HG03565 (cell line): ENCODE measurements around the gene TMEM94.
"Not testable (repeated sequence)": the region's sequence is repeated elsewhere in the genome, so short reads cannot be mapped to it uniquely, and the experiment has no call there.

Source experiments
- ATAC-seq: cut with Tn5 transposase; IDR thresholded peaks from one replicate; pipeline ENCODE4 v1.9.1; 2021; ENCODE audit warnings: mild to moderate bottlenecking, moderate library complexity; ENCODE audit not compliant: unreplicated experiment

TMEM94 gene

DNA sequence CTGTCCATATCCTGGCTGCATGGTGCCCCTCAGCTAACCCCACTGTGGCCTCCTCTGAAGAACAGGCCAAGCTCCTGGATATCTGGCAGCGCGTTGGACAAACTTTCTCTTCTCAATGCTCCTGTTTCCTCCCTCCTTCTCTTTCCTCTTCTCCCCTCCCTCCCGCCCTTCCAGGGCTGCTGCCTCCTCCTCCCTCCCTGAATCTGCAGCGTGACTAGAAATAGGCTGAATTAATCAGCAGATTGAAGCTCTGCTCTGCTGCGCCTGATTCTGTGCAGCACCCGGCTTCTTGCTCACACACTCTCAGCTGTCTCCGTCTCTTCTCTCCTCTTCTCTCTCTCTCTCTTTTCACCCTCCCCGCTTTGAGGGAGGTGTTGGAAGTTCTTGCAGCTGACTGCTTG is 19.8 kb downstream of the TMEM94 start:
- ATAC-seq = no peak

DNA sequence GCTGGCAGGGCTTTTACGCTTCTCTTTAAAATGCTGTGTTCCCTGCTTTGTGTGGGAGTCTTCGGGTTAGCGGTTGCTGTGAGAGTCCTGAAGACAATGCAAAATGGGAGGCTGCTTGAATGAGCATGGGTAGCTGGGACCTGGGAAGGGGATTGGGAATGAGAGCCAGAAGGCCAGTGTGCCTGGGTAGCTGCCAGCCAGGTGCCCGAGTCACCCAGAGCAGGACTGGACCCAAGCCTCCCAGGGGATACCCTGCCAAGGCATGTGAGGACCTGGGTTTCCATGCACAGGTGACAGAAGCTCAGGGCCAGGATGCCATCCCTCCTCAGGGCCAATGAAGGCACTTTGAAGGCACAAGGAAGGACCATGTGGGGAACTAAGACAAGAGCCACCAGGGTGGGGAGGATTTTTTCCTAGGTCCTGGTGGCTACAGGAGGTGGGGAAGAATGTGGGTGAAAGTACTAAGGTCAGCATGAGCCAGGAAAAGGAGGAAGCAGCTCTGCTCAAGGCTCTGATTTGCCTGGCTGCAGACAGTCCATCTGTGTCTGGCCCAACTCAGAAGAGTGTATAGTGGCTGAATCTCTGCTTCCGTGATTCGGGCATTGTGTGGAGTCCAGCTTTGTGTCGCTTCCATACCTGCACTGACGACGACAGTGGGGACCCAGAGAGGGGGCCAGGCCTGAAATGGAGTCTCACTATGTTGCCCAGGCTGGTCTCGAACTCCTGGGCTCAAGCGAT is 20.5 kb downstream of the TMEM94 start:
- no peak for ATAC-seq

DNA sequence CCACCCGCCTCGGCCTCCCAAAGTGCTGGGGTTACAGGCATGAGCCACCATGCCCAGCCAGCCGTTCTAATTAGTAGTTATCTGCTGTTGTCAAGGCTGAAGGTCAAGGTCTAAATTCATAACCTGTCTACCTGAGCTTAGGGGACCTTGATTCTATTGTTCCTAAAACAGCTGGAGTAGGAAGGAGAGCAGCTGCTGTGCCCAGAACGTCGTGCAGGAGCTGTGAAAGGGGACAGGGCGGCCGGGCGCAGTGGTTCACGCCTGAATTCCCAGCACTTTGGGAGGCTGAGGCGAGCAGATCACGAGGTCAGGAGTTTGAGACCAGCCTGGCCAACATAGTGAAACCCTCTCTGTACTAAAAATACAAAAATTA is 21.0 kb downstream of the TMEM94 start:
- not testable (repeated sequence) for ATAC-seq

- ATAC-seq = no peak
These were observed 22.1 kb downstream of the TMEM94 start for GRCh38 chr17:75478508-75478907.

DNA sequence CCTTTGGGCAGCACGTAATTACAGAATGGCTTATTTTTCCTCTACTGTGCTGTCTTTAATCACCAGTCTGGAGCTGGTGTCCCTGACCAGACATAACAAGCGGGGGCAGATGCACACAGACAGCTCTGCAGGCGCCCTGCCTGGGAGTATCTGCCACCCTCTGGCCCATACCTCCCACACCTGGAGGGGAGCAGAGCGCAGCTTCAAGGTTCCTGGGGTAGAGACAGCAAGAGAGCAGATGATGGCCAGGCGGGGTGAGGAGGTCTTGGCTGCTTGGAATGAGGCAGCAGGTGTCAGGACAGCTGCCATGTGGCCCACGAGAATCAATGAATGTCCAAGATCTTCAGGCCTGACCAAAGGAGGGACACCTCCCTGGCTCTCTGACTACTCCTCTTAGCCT is 23.8 kb downstream of the TMEM94 start:
- no peak for ATAC-seq

GRCh38 chr17:75481194-75482068 is 25.0 kb downstream of the TMEM94 start:
- ATAC-seq = no peak

- no peak for ATAC-seq
These were observed 25.9 kb downstream of the TMEM94 start for GRCh38 chr17:75482098-75482942.

DNA sequence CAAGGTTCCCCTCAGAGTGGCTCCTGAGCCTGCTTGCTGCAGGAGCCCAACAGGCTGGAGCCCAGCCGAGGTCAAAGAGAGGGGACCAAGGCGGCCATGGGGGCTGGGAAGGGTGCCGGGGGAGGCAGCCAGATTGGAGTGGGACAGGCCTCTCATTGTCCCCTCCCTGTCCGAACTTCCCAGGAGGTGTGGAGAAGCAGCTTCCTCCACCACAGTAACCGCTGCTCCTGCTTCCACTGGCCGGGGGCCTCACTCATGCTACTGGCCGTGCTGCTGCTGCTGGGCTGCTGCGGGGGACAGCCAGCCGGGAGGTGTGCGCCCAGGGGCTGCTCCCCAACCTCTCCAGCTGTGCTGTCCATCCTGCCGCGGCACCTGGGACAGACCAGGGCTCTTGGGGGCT is 29.3 kb downstream of the TMEM94 start:
- no peak for ATAC-seq

DNA sequence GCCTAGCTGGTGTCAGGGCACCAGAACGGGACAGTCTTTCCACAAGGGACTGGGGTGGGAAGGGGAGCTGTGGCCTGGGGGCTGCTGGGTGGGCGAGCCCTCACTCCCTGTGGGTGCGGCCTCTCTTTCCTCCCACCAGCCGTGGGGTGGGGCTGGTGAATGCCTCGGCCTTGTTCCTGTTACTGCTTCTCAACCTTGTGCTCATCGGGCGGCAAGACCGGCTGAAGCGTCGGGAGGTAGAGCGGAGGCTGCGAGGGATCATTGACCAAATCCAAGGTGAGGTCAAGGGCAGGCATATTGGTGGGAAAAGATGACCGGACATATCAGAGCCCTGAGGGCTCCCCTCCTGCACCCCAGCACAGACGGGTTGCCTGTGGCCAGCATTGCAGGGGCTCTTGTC is 29.7 kb downstream of the TMEM94 start:
- no peak for ATAC-seq

DNA sequence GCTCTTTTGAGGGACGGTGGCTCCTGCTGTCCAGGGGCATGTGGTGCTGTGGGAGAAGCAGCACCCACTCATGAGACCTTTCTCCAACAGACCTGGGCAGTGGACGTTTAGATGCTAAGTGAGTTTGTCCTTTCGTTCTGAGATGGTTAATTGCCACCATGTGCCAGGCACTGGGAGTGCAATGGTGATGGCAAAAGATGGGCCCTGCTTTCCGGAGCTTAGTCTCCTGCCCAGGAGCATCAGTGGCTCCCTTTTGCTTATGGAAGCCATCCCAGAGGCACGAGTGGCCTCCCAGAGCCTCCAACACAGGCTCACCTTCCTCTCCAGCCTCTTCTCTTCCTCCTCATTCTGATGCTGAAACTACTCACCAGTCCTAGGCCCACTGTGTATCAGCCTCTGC is 30.5 kb downstream of the TMEM94 start:
- ATAC-seq = no peak

GRCh38 chr17:75487351-75488070 is 31.1 kb downstream of the TMEM94 start:
- no peak for ATAC-seq

GRCh38 chr17:75488693-75489510 is 32.5 kb downstream of the TMEM94 start:
- ATAC-seq = no peak

- ATAC-seq = no peak
These were observed 33.1 kb downstream of the TMEM94 start for GRCh38 chr17:75489511-75489955.

- no peak for ATAC-seq
These were observed 33.8 kb downstream of the TMEM94 start for GRCh38 chr17:75490173-75490743.

- no peak for ATAC-seq
These were observed 34.7 kb downstream of the TMEM94 start for GRCh38 chr17:75490953-75491649.

- no peak for ATAC-seq
These were observed 35.2 kb downstream of the TMEM94 start for GRCh38 chr17:75491680-75492079.

DNA sequence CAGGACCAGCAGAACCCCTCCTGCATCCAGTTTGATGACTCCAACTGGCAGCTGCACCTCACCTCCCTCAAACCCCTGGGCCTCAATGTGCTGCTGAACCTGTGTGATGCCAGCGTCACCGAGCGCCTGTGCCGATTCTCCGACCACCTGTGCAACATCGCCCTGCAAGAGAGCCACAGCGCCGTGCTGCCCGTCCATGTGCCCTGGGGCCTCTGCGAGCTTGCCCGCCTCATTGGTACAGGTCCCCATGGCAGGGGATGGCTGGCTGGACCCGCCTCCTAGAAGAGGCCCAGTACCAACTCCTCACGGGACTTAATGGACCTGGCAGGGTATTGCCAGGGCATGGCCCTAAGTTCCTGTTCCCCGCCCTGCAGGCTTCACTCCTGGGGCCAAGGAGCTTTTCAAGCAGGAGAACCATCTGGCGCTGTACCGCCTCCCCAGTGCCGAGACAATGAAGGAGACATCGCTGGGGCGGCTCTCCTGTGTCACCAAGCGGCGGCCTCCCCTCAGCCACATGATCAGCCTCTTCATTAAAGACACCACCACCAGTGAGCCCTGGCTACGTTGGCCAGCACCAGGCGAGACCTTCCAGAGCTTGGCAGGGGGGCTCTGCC is 36.2 kb downstream of the TMEM94 start:
- no peak for ATAC-seq

DNA sequence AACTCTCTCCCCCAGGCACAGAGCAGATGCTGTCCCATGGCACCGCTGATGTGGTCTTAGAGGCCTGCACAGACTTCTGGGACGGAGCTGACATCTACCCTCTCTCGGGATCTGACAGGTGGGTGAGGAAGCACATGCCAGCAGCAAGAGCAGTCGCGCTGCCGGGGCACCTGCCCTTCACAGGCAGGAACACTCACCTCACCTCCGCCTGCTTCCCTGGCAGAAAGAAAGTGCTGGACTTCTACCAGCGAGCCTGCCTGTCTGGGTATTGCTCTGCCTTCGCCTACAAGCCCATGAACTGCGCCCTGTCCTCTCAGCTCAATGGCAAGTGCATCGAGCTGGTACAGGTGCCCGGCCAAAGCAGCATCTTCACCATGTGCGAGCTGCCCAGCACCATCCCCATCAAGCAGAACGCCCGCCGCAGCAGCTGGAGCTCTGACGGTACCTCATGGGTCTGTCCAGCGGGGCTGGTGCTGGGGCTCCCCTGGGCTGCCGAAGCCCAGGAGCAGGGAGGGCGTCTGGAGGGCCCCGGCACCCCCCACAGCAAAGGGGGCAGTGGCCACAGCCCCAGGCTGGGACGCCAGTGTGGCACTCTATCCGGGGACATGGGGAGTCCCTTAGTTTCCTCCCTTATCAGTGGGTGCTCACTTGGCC is 37.2 kb downstream of the TMEM94 start:
- ATAC-seq = no peak
